Endothelial cell of umbilical vein (primary cell): ENCODE results near the gene TTC1.
"Not testable (repeated sequence)": the region's sequence is repeated elsewhere in the genome, so short reads cannot be mapped to it uniquely, and the experiment has no call there.

Experiments used
- FOS ChIP-seq: IDR thresholded peaks from 2 replicates; pipeline ENCODE4 v1.6.1; 2011; ENCODE audit warnings: mild to moderate bottlenecking, low read length, moderate library complexity, borderline replicate concordance; ENCODE audit not compliant: insufficient read depth
- MYC ChIP-seq: IDR thresholded peaks from one replicate; pipeline ENCODE4 v1.6.1; 2011; ENCODE audit warnings: mild to moderate bottlenecking, low read depth, low read length
- POLR2A ChIP-seq: IDR thresholded peaks from 2 replicates; pipeline ENCODE4 v1.6.1; 2012; ENCODE audit warnings: low read depth, mild to moderate bottlenecking, control low read depth, low read length
- POLR2AphosphoS5 ChIP-seq: IDR thresholded peaks from 2 replicates; pipeline ENCODE4 v1.6.1; 2012; ENCODE audit warnings: low read depth, mild to moderate bottlenecking, control low read depth, low read length, moderate library complexity; ENCODE audit not compliant: insufficient read depth
- TF ChIP-seq, protein P1 (sequence below): IDR thresholded peaks from 2 replicates; pipeline ENCODE4 v1.6.1; 2011; ENCODE audit not compliant: insufficient read depth, insufficient read length
- TF ChIP-seq, protein P2 (sequence below), 2 donors: IDR thresholded peaks; 1 replicate in 1 of 2; 2 replicates in 1 of 2; pipeline ENCODE4 v1.5.1; 2011; ENCODE audit warnings: low read length in 2 of 2, mild to moderate bottlenecking in 2 of 2, moderate library complexity in 2 of 2, control low read depth in 1 of 2, inconsistent platforms in 1 of 2, low read depth in 1 of 2; ENCODE audit not compliant: insufficient read depth in 1 of 2; ENCODE audit errors: extremely low read depth in 1 of 2

DNA sequence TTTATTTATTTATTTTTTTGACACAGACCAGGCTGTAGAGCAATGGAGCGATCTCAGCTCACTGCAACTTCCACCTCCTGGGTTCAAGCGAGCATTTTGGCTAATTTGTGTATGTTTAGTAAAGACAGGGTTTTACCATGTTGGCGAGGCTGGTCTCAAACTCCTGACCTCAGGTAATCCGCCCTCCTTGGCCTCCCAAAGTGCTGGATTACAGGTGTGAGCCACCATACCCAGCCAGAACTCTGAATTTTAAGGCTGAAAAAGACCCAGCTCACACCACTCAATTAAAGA is 43.2 kb upstream of the TTC1 start:
- TF ChIP-seq, protein P1, sequence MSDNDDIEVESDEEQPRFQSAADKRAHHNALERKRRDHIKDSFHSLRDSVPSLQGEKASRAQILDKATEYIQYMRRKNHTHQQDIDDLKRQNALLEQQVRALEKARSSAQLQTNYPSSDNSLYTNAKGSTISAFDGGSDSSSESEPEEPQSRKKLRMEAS = not testable (repeated sequence)
- not testable (repeated sequence) for TF ChIP-seq MYC, POLR2A, POLR2AphosphoS5, FOS
- TF ChIP-seq, protein P2, sequence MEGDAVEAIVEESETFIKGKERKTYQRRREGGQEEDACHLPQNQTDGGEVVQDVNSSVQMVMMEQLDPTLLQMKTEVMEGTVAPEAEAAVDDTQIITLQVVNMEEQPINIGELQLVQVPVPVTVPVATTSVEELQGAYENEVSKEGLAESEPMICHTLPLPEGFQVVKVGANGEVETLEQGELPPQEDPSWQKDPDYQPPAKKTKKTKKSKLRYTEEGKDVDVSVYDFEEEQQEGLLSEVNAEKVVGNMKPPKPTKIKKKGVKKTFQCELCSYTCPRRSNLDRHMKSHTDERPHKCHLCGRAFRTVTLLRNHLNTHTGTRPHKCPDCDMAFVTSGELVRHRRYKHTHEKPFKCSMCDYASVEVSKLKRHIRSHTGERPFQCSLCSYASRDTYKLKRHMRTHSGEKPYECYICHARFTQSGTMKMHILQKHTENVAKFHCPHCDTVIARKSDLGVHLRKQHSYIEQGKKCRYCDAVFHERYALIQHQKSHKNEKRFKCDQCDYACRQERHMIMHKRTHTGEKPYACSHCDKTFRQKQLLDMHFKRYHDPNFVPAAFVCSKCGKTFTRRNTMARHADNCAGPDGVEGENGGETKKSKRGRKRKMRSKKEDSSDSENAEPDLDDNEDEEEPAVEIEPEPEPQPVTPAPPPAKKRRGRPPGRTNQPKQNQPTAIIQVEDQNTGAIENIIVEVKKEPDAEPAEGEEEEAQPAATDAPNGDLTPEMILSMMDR (IDR thresholded peaks at IDR 0.05; ENCODE audit: extremely low read depth in 1 of 2, insufficient read depth in 1 of 2, low read depth in 1 of 2, low read length in 2 of 2) = not testable (repeated sequence)
